ENCODE results near the gene CARNS1.
A peak's percentile ranks its signal among the peaks of the same experiment; 100 is the strongest.

The CARNS1 gene

GRCh38 chr11:67428052-67429001, 12.8 kb downstream of the CARNS1 start, which contains the start of gene RPS6KB2:
TSS of gene RPS6KB2 (plus strand) at chr11:67428494. CDS start at chr11:67428546, 52 bp downstream.
- DNase-seq (ENCODE audit: low spot score) = peak; percentile 98

GRCh38 chr11:67429038-67429668, 13.7 kb downstream of the CARNS1 start:
- DNase-seq (ENCODE audit: low spot score) = no peak

GRCh38 chr11:67429722-67430121, 14.2 kb downstream of the CARNS1 start:
- no peak for DNase-seq (ENCODE audit: low spot score)

- no peak for DNase-seq (ENCODE audit: low spot score)
Observed at GRCh38 chr11:67431346-67432249, 16.1 kb downstream of the CARNS1 start.

GRCh38 chr11:67432655-67433349, 17.3 kb downstream of the CARNS1 start:
- DNase-seq (ENCODE audit: low spot score) = no peak

- DNase-seq (ENCODE audit: low spot score) = no peak
Observed at GRCh38 chr11:67433536-67434394, 18.3 kb downstream of the CARNS1 start.

GRCh38 chr11:67434395-67434881, 19.0 kb downstream of the CARNS1 start:
- DNase-seq (ENCODE audit: low spot score) = no peak

GRCh38 chr11:67435031-67435726, 19.7 kb downstream of the CARNS1 start:
- no peak for DNase-seq (ENCODE audit: low spot score)

GRCh38 chr11:67435727-67436458, 20.4 kb downstream of the CARNS1 start:
- DNase-seq (ENCODE audit: low spot score) = no peak

- DNase-seq (ENCODE audit: low spot score) = no peak
Observed at GRCh38 chr11:67436459-67437081, 21.1 kb downstream of the CARNS1 start.

- DNase-seq (ENCODE audit: low spot score) = no peak
Observed at GRCh38 chr11:67437082-67437808, 21.8 kb downstream of the CARNS1 start, which contains the start of gene PTPRCAP. TSS of gene PTPRCAP (minus strand) at chr11:67437682. CDS start at chr11:67437619, 63 bp downstream.

GRCh38 chr11:67437809-67438157, 22.3 kb downstream of the CARNS1 start:
- no peak for DNase-seq (ENCODE audit: low spot score)

GRCh38 chr11:67438158-67438902, 22.9 kb downstream of the CARNS1 start:
- DNase-seq (ENCODE audit: low spot score) = no peak

GRCh38 chr11:67439321-67440228, 24.1 kb downstream of the CARNS1 start:
- DNase-seq (ENCODE audit: low spot score) = no peak

GRCh38 chr11:67440229-67441097, 25.0 kb downstream of the CARNS1 start:
- DNase-seq (ENCODE audit: low spot score) = no peak

Measured in LoVo (cell line).